GM23338 (cell line): ENCODE results near the gene SSTR5. TPM values are rescaled to one million over a fixed set of nuclear protein-coding genes. Genes with fewer than 3 reads are reported as not detected.

ENCODE experiments used
- ATAC-seq: fragments of 200-7000 bp; cut with Tn5 transposase; 3 replicates; pipeline ENCODE4 v1.9.1; 2020
- DNase-seq: peaks from one replicate; pipeline ENCODE4 v3.0.0-alpha.2; 2015; ENCODE audit warnings: low spot score
- H2AFZ ChIP-seq: fragments of 200-600 bp; sonication (generic); 2 replicates; pipeline ENCODE4 v1.8.0; 2016; ENCODE audit warnings: antibody characterized with exemption, mild to moderate bottlenecking, moderate library complexity
- H3F3A ChIP-seq: fragments of 200-600 bp; sonication (generic); replicated peaks from 2 replicates; pipeline ENCODE4 v1.8.0; 2017; ENCODE audit warnings: antibody characterized with exemption, mixed run types, low read depth
- H3K27ac ChIP-seq: fragments of 200-600 bp; sonication (generic); 2 replicates; pipeline ENCODE4 v1.6.1; 2016; ENCODE audit warnings: low read depth
- H3K27me3 ChIP-seq: fragments of 200-600 bp; sonication (generic); 2 replicates; pipeline ENCODE4 v1.8.0; 2016; ENCODE audit warnings: mild to moderate bottlenecking, mixed run types, moderate library complexity; ENCODE audit not compliant: insufficient read depth
- H3K36me3 ChIP-seq: fragments of 200-600 bp; sonication (generic); 2 replicates; pipeline ENCODE4 v1.8.0; 2016; ENCODE audit warnings: mild to moderate bottlenecking; ENCODE audit not compliant: insufficient read depth
- H3K4me1 ChIP-seq: fragments of 200-600 bp; sonication (generic); 2 replicates; pipeline ENCODE4 v1.8.0; 2016; ENCODE audit warnings: mild to moderate bottlenecking, moderate library complexity; ENCODE audit not compliant: insufficient read depth
- H3K4me2 ChIP-seq: fragments of 200-600 bp; sonication (generic); 2 replicates; pipeline ENCODE4 v1.7.1; 2017; ENCODE audit warnings: mixed run types
- H3K4me3 ChIP-seq: fragments of 200-600 bp; sonication (generic); 2 replicates; pipeline ENCODE4 v1.6.1; 2016; ENCODE audit warnings: mixed run types
- H3K79me2 ChIP-seq: fragments of 200-600 bp; sonication (generic); replicated peaks from 2 replicates; pipeline ENCODE4 v1.8.0; 2017; ENCODE audit warnings: mild to moderate bottlenecking; ENCODE audit not compliant: insufficient read depth
- H3K9me2 ChIP-seq: fragments of 200-600 bp; sonication (generic); 2 replicates; pipeline ENCODE4 v1.8.0; 2017; ENCODE audit not compliant: insufficient read depth
- H4K20me1 ChIP-seq: fragments of 200-600 bp; sonication (generic); replicated peaks from 2 replicates; pipeline ENCODE4 v1.8.0; 2017; ENCODE audit warnings: mild to moderate bottlenecking; ENCODE audit not compliant: insufficient read depth
- H3K27ac Mint-ChIP-seq: 2 replicates; pipeline ENCODE4 v1.8.0; 2020; ENCODE audit warnings: inconsistent platforms, mild to moderate bottlenecking, moderate library complexity, mixed read lengths
- H3K27me3 Mint-ChIP-seq: 3 replicates; pipeline ENCODE4 v1.8.0; 2022; ENCODE audit warnings: low read depth, mild to moderate bottlenecking, moderate library complexity, mixed read lengths, inconsistent platforms; ENCODE audit not compliant: insufficient read depth, poor library complexity
- H3K36me3 Mint-ChIP-seq: 3 replicates; pipeline ENCODE4 v1.8.0; 2021; ENCODE audit warnings: low read depth, mild to moderate bottlenecking, inconsistent platforms, moderate library complexity, mixed read lengths
- H3K4me1 Mint-ChIP-seq: 3 replicates; pipeline ENCODE4 v1.8.0; 2020; ENCODE audit warnings: mild to moderate bottlenecking, inconsistent platforms, mixed read lengths
- H3K4me3 Mint-ChIP-seq: 3 replicates; pipeline ENCODE4 v1.8.0; 2021; ENCODE audit warnings: moderate library complexity, mild to moderate bottlenecking, inconsistent platforms, mixed read lengths
- H3K9me3 Mint-ChIP-seq: 3 replicates; pipeline ENCODE4 v1.8.0; 2020; ENCODE audit warnings: moderate library complexity, mild to moderate bottlenecking, inconsistent platforms, mixed read lengths
- CREB1 ChIP-seq: fragments of 250-450 bp; sonication (Bioruptor Pico); IDR thresholded peaks from 2 replicates; pipeline ENCODE4 v1.5.0; 2020; ENCODE audit warnings: low read depth, mild to moderate bottlenecking, moderate library complexity
- CTCF ChIP-seq, 2 experiments: fragments of 200-600 bp in 1 of 2; sonication (generic) in 1 of 2; conservative IDR thresholded peaks; 2 replicates each; pipeline versions ENCODE4 v1.5.1 to v1.6.1; 2016 to 2017; ENCODE audit warnings: antibody characterized with exemption in 2 of 2, low read depth in 2 of 2, mild to moderate bottlenecking in 2 of 2, moderate library complexity in 1 of 2
- EZH2 ChIP-seq: fragments of 200-600 bp; sonication (generic); IDR thresholded peaks from one replicate; pipeline ENCODE4 v1.8.0; 2017; ENCODE audit warnings: antibody characterized with exemption, mild to moderate bottlenecking, low read depth; ENCODE audit not compliant: unreplicated experiment
- EZH2phosphoT487 ChIP-seq: fragments of 200-600 bp; sonication (generic); IDR thresholded peaks from one replicate; pipeline ENCODE4 v1.8.1; 2018; ENCODE audit warnings: antibody characterized with exemption; ENCODE audit not compliant: unreplicated experiment
- JUNB ChIP-seq: IDR thresholded peaks from one replicate; pipeline ENCODE4 v1.6.1; 2016; ENCODE audit warnings: antibody characterized with exemption; ENCODE audit not compliant: unreplicated experiment
- NANOG ChIP-seq: IDR thresholded peaks from 2 replicates; pipeline ENCODE4 v1.6.1; 2016; ENCODE audit warnings: antibody characterized with exemption, borderline replicate concordance
- POLR2AphosphoS5 ChIP-seq: IDR thresholded peaks from 2 replicates; pipeline ENCODE4 v1.6.1; 2016; ENCODE audit warnings: antibody characterized with exemption, low read depth
- STAT1 ChIP-seq: IDR thresholded peaks from one replicate; pipeline ENCODE4 v1.6.1; 2016; ENCODE audit warnings: antibody characterized with exemption; ENCODE audit not compliant: unreplicated experiment
- ZNF114 ChIP-seq: fragments of 250-450 bp; sonication (Bioruptor Pico); IDR thresholded peaks from 2 replicates; pipeline ENCODE4 v1.5.0; 2020; ENCODE audit warnings: mild to moderate bottlenecking, moderate library complexity
- ZNF331 ChIP-seq: fragments of 250-450 bp; sonication (Bioruptor Pico); IDR thresholded peaks from 2 replicates; pipeline ENCODE4 v1.5.0; 2020; ENCODE audit warnings: low read depth, mild to moderate bottlenecking, moderate library complexity
- ZNF462 ChIP-seq: fragments of 250-450 bp; sonication (Bioruptor Pico); IDR thresholded peaks from 2 replicates; pipeline ENCODE4 v1.5.0; 2020; ENCODE audit warnings: mild to moderate bottlenecking, moderate library complexity
- polyA plus RNA-seq: library from polyadenylated mRNA; unstranded; fragments of >200 nt; fragmentation: Nextera tagmentation; extraction: Ambion mirVana; gene quantifications from 2 replicates; pipeline ENCODE4 v1.2.1, GENCODE V29; 2016
- total RNA-seq: library from RNA; depleted of rRNA; stranded (reverse); fragments of >200 nt; shearing (Covaris generic); gene quantifications from 2 replicates; pipeline ENCODE4 v1.2.3, GENCODE V29; 2014
- TF ChIP-seq, protein P1 (sequence below): IDR thresholded peaks from one replicate; pipeline ENCODE4 v1.6.1; 2018; ENCODE audit warnings: antibody characterized with exemption; ENCODE audit not compliant: unreplicated experiment
- TF ChIP-seq, protein P2 (sequence below): IDR thresholded peaks from 2 replicates; pipeline ENCODE4 v1.6.1; 2016; ENCODE audit warnings: antibody characterized with exemption

Gene SSTR5
- total and polyA plus RNA-seq, 2 experiments from 2014 or later = 0.60 to 1.0 TPM

GRCh38 chr16:1065469-1066128, 6.9 kb upstream of the SSTR5 start:
- DNase-seq = no peak
- Histone ChIP-seq H3K27ac (no peak overlapping the region), H3K79me2 (no peaks in the 10 kb centered on the region), H3K4me3 (no peak overlapping the region), H3K4me1 (peaks cover 6% of the 10 kb centered on the region; the same call in 1 of the 2 replicates), H4K20me1 (no peaks in the 10 kb centered on the region), H3K4me2 (no peak overlapping the region), H3F3A (no peaks in the 10 kb centered on the region), H3K27me3 (no peaks in the 10 kb centered on the region), H3K36me3 (no peaks in the 10 kb centered on the region), H3K9me2 (no peaks in the 10 kb centered on the region), H2AFZ (peak overlapping the region; percentile 80)
- Mint-ChIP-seq H3K27ac (no peak overlapping the region), H3K4me1 (peaks cover 3% of the 10 kb centered on the region; the same call in 2 of the 3 replicates), H3K36me3 (no peaks in the 10 kb centered on the region), H3K9me3 (no peaks in the 10 kb centered on the region), H3K27me3 (peaks cover 1% of the 10 kb centered on the region), H3K4me3 (no peak overlapping the region)
- ATAC-seq = no peak; the same call in 2 of the 3 replicates
- TF ChIP-seq JUNB (no peak), ZNF114 (no peak), POLR2AphosphoS5 (no peak), ZNF462 (CRISPR knock-in tag) (no peak), EZH2 (no peak), CTCF (conservative IDR thresholded peaks at IDR 0.05; ENCODE audit: low read depth in 2 of 2) (no peak), NANOG (no peak), EZH2phosphoT487 (no peak), STAT1 (no peak), CREB1 (no peak), ZNF331 (CRISPR knock-in tag) (no peak)
- TF ChIP-seq, protein P1, sequence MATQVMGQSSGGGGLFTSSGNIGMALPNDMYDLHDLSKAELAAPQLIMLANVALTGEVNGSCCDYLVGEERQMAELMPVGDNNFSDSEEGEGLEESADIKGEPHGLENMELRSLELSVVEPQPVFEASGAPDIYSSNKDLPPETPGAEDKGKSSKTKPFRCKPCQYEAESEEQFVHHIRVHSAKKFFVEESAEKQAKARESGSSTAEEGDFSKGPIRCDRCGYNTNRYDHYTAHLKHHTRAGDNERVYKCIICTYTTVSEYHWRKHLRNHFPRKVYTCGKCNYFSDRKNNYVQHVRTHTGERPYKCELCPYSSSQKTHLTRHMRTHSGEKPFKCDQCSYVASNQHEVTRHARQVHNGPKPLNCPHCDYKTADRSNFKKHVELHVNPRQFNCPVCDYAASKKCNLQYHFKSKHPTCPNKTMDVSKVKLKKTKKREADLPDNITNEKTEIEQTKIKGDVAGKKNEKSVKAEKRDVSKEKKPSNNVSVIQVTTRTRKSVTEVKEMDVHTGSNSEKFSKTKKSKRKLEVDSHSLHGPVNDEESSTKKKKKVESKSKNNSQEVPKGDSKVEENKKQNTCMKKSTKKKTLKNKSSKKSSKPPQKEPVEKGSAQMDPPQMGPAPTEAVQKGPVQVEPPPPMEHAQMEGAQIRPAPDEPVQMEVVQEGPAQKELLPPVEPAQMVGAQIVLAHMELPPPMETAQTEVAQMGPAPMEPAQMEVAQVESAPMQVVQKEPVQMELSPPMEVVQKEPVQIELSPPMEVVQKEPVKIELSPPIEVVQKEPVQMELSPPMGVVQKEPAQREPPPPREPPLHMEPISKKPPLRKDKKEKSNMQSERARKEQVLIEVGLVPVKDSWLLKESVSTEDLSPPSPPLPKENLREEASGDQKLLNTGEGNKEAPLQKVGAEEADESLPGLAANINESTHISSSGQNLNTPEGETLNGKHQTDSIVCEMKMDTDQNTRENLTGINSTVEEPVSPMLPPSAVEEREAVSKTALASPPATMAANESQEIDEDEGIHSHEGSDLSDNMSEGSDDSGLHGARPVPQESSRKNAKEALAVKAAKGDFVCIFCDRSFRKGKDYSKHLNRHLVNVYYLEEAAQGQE = no peak
- TF ChIP-seq, protein P2, sequence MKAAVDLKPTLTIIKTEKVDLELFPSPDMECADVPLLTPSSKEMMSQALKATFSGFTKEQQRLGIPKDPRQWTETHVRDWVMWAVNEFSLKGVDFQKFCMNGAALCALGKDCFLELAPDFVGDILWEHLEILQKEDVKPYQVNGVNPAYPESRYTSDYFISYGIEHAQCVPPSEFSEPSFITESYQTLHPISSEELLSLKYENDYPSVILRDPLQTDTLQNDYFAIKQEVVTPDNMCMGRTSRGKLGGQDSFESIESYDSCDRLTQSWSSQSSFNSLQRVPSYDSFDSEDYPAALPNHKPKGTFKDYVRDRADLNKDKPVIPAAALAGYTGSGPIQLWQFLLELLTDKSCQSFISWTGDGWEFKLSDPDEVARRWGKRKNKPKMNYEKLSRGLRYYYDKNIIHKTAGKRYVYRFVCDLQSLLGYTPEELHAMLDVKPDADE = no peak
